OCI-LY1 (cell line): Measurements from ENCODE around the gene TNFRSF6B.

Source experiments
- CTCF ChIP-seq: fragments of 200-600 bp; sonication (generic), shearing (Covaris generic); IDR thresholded peaks from 2 replicates; pipeline ENCODE4 v1.5.1; 2017; ENCODE audit warnings: mild to moderate bottlenecking, antibody characterized with exemption, low read length, moderate library complexity, mixed read lengths
- EZH2 ChIP-seq: fragments of 200-600 bp; sonication (generic), shearing (Covaris generic); IDR thresholded peaks from 2 replicates; pipeline ENCODE4 v1.8.0; 2017; ENCODE audit warnings: borderline replicate concordance, mixed run types, mild to moderate bottlenecking, antibody characterized with exemption, low read length, moderate library complexity, mixed read lengths

GRCh38 chr20:63648895-63649589 lies 47.4 kb upstream of the TNFRSF6B start:
- TF ChIP-seq EZH2 (no peak), CTCF (no peak)
